Muscle of arm (tissue), 12 donors: ENCODE measurements around the gene CCDC146. TPM values are rescaled to one million over a fixed set of nuclear protein-coding genes. Genes with fewer than 3 reads are reported as not detected.
"Not testable (repeated sequence)": the region's sequence is repeated elsewhere in the genome, so short reads cannot be mapped to it uniquely, and the experiment has no call there.

Experiments used
- DNase-seq: peaks from one replicate; pipeline ENCODE4 v3.0.0-alpha.2; 2013
- polyA plus RNA-seq, 12 donors: library from polyadenylated mRNA; unstranded; fragments of 120-200 nt; gene quantifications; one replicate each; pipeline ENCODE4 v1.2.1, GENCODE V29; 2013; ENCODE audit not compliant: insufficient read length in 12 of 12

The CCDC146 gene
- polyA plus RNA-seq, 12 donors = 6.5 to 25.0 (median 11.3) TPM; not detected in 1

GRCh38 chr7:77244222-77244934 is 122.0 kb downstream of the CCDC146 start:
- DNase-seq = no peak

GRCh38 chr7:77245015-77245755 is 122.8 kb downstream of the CCDC146 start:
- DNase-seq = no peak

DNA sequence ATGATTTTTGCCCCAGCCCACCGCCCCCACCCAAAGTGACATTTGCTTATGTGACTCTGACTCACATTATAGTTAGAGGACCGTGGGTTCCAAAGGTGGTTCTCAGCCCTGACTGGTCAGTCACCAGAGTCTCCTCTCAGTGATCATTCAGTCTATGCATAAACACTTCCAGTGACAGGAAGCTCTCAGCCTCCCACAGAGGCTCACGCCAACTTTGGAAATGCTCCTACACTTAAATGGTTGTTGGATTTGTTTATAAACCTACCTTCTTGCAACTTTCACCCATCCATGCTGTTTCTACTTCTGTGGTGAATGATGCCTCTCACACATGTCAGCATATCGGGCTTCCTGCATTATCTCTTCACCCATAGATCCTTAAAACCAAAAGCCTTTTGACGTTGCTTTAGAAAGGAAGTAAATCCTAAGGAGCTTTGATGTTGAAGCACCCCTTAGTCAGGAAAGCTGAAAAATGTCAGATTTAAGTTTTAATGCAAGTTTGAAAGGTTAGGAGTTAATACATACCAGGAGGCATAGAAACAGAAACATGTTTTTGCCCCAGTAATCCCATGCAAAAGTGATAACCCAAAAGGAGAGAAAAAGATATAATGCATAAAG is 123.7 kb downstream of the CCDC146 start:
- DNase-seq = no peak

GRCh38 chr7:77247206-77247850 is 124.9 kb downstream of the CCDC146 start:
- DNase-seq = peak; percentile 46

DNA sequence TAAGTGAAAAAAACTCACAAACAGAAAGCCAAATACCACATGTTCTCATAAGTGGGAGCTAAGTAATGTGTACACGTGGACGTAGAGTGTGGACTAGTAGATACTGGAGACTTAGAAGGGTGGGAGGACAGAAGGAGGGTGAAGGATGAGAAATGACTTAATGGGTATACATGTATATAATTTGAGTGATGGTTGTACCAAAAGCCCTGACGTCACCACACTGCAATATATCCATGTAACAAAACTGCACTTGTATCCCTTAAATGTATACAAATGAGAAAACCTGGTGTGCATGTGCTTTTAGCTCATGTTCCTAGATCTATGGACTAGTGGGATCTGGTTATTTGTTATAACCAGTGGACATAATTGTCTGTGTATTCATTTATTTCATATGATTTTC is 125.7 kb downstream of the CCDC146 start:
- no peak for DNase-seq

DNA sequence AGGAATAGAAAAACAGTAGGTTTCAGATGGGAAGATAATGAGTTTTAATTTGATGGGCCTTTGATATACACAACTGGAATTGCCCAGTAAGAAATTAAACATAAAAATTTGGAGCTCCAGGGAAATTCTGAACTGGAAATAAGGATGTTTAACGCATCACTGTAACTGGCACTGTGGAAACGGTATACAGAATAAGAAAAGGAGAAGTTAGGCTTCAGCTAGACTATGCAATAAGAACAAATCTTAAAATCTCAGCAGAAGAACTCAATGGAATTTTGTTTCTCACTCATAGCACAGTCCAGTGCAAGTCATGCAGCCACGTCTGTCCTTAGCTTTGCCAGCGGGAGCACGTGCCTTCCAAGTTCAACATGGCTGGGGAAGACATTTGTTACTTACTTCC is 130.1 kb downstream of the CCDC146 start:
- no peak for DNase-seq

- no peak for DNase-seq
These were observed 130.7 kb downstream of the CCDC146 start for GRCh38 chr7:77253151-77253550.

DNA sequence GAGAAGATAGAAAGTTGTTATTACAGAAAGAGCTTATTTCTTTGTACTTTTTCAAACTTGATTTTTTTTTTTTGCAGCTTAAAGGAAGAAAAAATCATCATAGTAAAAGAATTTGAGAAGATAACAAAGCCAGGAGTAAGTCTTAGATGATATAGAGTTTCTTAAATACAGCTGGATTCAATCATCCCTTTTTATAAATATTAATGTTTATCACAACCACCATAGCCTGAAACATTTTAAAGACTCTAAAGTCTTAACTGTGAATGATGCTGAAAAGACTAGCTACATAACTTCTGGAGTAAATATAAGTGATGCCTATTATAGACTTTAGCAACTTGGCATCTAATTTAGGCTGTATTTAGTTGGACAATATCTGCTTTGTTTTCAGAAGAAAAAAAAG is 132.0 kb downstream of the CCDC146 start:
- DNase-seq = no peak

DNA sequence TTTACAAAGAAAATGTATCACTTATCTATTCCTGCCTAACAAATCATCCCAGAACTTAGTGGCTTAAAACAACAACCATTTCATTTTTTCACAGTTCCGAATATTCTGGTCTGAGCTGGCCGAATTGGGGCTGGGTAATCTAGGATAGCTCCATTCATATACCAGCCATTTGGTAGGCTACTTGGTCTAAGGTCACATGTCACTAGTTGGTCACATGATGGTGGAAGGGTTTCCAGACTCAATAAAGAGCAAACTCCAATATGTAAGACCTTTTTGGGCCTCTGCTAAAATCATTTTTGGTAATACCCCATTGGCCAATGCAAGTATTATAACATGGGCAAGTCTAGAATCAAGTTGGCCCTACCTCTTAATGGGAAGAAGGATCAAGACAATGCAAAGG is 132.5 kb downstream of the CCDC146 start:
- DNase-seq = no peak

- no peak for DNase-seq
These were observed 135.6 kb downstream of the CCDC146 start for GRCh38 chr7:77258014-77258413.

GRCh38 chr7:77258593-77258992 is 136.2 kb downstream of the CCDC146 start:
- no peak for DNase-seq

DNA sequence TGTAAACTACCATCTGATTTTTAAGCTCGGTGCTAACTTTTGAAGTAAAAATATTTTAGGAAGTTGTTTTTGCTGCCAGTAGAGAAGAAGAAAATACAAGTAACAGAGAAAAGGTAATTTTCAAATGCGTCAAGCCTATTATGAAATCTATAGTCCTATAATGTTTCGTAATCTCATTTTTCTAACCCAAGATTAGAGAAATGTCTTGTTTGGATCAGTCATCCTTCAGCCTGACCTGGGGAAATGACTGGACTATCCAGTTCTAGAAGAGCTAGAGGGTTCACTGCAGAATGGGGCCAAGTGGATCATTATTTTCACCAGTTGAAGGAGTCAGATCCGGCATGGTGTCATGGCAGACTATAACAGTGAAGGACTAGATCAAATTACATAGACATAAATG is 139.9 kb downstream of the CCDC146 start:
- DNase-seq = no peak

DNA sequence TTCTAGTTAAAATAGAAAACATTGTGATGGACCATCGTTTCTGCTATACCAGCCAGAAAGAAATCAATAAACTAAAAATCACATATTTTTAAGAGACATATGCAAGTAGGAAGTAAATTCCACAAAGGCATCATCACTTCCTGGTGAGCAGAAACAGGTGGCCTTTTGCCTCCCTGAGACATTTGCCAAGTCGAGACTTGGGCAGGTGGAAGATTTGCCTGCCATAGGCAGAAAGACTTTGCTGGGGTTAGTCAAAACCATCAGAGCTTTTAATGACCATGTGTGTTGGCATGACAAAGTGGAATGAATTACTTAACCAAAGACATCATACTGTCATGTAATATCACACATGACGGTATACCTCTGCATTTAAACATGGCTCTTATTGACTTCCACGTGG is 143.3 kb downstream of the CCDC146 start:
- no peak for DNase-seq

- DNase-seq = no peak
These were observed 143.9 kb downstream of the CCDC146 start for GRCh38 chr7:77266291-77266794.

DNA sequence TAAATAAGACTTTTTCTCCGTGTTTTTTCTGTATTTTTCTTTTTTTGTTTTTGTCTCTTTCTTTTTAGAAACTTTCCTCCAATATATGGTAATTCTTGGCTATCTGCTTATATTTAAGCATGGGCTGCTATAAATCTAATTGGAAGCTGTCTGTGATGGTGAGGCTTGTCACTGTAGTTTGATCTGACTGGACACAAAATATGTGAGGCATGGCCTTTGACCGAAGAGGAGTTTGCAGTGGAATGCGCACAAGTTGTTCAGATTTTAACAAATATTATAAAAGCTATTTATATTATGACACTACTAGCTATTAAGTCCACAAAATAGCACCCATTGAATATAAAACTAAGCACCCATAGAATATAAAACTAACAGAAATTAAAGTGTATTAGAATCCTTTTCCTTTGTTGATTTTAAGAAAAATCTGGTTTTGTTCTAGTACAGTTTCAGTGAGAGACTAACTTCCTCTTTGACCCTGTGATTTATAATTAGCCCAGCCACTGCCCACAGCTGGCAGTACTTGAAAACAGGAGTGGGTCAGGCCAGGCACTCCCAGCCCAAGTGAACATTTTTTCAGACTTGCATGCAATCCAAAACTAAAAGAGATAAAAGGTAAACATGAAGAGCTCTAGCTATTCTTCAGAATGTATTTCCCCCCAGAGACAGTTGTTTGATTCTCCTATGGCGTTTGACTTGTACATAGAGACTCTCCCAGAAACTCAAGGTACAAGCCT is 147.1 kb downstream of the CCDC146 start:
- no peak for DNase-seq

DNA sequence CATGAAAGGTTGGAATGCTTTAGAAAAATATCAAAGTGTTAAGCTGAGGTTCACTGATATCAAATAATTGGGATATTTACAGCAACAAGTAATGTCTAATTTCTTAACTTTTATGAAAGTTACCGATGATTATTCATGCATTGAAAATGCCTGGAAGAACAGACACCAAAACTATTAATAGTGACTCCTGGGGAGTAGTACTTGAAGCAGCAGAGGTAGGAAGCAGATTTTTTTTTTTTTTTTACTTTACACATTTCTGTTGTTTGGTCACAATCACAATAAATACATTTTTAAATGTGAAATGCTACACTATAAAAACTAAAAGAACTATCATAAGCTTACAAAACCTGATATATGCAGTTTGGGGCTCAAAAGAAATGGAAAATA is 147.7 kb downstream of the CCDC146 start:
- DNase-seq = no peak

DNA sequence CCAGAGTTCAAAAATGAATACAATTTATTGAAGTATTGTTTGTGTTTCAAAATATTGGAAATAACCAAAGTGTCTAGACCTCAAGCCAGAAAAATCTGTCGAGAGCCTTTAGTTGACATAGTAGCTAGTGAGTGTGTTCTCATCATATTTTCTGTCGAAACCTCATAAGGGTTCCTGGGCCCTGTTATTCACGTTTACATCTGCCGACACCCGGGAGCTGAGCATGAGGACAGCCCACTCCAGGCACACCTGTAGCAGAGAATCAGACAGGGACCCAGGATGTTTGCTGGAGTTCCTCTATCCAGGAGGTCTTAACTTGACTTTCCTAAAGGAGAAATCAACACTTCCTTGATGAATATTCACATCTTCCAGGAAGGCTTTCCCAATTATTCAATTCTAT is 149.4 kb downstream of the CCDC146 start:
- no peak for DNase-seq

DNA sequence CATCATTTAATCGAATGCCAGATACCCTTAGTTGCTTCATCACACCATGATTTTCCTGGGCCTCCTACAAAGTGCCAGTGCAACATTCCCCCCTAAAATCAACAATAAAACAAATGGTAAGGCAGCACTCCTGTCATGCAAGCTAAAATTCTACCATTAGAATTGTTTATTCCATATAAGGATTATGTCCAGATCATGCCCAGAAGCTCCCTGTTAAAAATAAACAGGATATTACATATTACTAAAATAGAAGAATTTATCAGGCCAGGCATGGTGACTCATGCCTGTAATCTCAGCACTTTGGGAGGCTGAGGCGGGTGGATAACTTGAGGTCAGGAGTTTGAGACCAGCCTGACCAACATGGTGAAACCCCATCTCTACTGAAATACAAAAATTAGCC is 153.2 kb downstream of the CCDC146 start:
- not testable (repeated sequence) for DNase-seq

GRCh38 chr7:77276120-77276519 is 153.7 kb downstream of the CCDC146 start:
- no peak for DNase-seq

DNA sequence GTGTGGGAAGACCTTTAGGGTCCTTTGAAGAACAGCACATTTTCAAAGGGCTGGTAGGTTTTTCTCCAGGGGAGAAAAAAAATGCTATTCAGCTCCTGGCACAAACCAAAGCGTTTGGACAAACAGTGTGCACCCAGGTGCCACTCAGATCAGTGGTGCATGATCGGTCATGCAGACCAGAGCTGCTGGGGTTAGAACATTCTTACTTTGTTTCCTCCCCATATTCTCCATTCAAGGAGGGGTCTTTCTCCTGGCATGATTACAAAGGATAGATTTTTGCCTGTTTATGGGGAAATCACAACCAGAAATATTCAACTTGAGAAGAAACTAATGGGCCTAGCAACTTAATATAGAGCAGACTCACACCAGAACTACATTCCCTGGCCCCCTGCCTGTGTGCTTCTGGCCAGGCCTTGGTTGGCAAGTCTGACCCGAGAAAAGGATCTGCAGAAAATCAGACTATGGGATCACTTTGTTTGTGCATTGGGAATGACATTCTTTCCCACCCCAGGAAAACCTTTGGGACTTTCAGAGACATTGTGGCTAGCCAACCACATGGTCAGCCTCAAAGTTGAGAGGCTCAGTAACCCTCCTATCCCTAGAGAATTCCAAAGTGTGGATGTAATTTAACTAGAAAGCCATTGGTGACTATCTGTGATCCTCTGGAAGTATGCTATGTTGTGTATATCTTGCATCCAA is 159.5 kb downstream of the CCDC146 start:
- no peak for DNase-seq

DNA sequence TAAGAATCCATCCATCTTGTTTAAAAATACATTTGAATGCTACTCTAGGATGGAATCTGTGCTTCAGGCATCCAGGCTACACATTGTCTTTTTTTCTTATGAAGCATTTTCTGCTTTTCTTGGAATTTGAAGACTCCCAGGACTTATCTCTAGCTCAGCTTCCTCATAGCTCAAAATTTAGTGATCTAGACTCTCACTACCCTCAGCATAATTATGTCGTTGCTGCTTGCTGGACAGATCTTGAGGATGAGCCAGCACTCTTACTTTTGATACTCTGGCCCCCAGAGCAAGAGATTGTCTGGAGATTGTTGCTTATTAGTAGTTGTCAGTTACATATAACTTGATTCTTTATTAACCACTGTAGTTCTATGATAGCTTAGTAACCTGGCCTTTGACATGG is 160.5 kb downstream of the CCDC146 start:
- DNase-seq = no peak
